ENCODE data around the gene SMYD4. TPM values are rescaled to one million over a fixed set of nuclear protein-coding genes. Genes with fewer than 3 reads are reported as not detected.

The SMYD4 gene
- total and polyA plus RNA-seq, 2 donors (not counting 1 experiment from before 2014, with no cell fraction given), result 5.1 to 11.6 TPM

DNA sequence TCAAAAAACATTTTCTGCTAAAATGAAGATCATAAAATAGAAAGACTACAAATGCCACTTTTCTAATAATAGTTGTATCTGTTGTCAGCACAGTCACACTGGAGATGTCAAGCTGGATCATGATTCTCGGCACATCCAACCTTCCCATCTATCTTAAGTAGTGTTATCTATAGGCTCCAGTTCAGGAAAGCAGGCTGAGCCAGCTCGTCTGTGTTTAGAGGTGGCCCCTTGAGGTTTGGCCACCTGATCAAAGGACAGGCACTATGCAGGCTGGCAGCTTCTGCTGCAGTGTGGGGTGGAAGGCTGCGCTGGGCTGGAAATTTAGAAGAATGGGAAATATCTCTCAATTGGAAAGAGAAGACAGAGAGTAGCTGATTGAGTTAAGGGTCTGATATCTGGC lies 32.4 kb downstream of the SMYD4 start:
- Histone ChIP-seq H3K4me3 (replicated peaks in 1 of 4; ENCODE audit: control extremely low read depth in 1 of 4, insufficient read depth in 1 of 4, low read depth in 3 of 4, low read length in 4 of 4) (no peak overlapping the region), H4K20me1 (ENCODE audit: control insufficient read depth, extremely low read depth, insufficient read depth, low read length) (no peaks in the 10 kb centered on the region), H3K9ac (ENCODE audit: insufficient read depth, low read length) (no peak overlapping the region), H3K36me3 (ENCODE audit: control insufficient read depth, insufficient read depth, low read length) (peaks cover 4% of the 10 kb centered on the region), H3K27ac (ENCODE audit: insufficient read depth, low read length) (no peak overlapping the region), H3K27me3 (ENCODE audit: control insufficient read depth, insufficient read depth, low read length) (no peaks in the 10 kb centered on the region), H3K79me2 (ENCODE audit: control insufficient read depth, insufficient read depth, low read length) (no peaks in the 10 kb centered on the region), H2AFZ (ENCODE audit: low read length) (no peak overlapping the region), H3K4me1 (ENCODE audit: control insufficient read depth, extremely low read depth, insufficient read depth, low read length) (no peaks in the 10 kb centered on the region), H3K9me3 (ENCODE audit: control insufficient read depth, insufficient read depth, low read depth, low read length) (no peaks in the 10 kb centered on the region), H3K4me2 (ENCODE audit: extremely low read depth, insufficient read depth, low read length) (no peak overlapping the region)
- TF ChIP-seq, protein P1, sequence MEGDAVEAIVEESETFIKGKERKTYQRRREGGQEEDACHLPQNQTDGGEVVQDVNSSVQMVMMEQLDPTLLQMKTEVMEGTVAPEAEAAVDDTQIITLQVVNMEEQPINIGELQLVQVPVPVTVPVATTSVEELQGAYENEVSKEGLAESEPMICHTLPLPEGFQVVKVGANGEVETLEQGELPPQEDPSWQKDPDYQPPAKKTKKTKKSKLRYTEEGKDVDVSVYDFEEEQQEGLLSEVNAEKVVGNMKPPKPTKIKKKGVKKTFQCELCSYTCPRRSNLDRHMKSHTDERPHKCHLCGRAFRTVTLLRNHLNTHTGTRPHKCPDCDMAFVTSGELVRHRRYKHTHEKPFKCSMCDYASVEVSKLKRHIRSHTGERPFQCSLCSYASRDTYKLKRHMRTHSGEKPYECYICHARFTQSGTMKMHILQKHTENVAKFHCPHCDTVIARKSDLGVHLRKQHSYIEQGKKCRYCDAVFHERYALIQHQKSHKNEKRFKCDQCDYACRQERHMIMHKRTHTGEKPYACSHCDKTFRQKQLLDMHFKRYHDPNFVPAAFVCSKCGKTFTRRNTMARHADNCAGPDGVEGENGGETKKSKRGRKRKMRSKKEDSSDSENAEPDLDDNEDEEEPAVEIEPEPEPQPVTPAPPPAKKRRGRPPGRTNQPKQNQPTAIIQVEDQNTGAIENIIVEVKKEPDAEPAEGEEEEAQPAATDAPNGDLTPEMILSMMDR (conservative IDR thresholded peaks at IDR 0.05 in 1 of 2, IDR thresholded peaks at IDR 0.05 in 1 of 2; ENCODE audit: low read depth in 1 of 2, low read length in 2 of 2), result no peak
- TF ChIP-seq EZH2 (IDR thresholded peaks at IDR 0.05; ENCODE audit: low read length, missing control alignments), result no peak
- no peak for DNase-seq (ENCODE audit: low read depth in 2 of 2)

DNA sequence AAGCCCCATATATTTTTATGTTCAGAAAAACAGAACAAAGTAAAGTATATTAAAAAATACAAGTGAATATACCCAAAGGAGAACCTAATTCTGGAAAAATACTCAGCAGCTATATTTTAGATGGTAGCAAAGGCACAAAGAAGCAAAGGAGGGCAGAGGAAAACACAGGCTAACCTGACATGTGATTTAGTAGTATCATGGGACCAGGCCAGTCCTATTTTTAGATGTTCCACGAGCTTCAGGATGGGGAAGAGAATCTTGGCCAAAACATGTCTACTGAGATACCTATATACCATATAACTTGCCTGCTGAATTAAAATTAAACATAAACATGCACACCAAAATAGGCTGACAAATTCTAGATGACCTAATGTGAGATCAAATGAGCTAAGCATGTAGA lies 32.9 kb downstream of the SMYD4 start:
- no peaks in the 10 kb centered on the region for H3K4me1 ChIP-seq (ENCODE audit: control insufficient read depth, extremely low read depth, insufficient read depth, low read length)
- no peaks in the 10 kb centered on the region for H3K79me2 ChIP-seq (ENCODE audit: control insufficient read depth, insufficient read depth, low read length)
- H3K9ac ChIP-seq (ENCODE audit: insufficient read depth, low read length), result no peak overlapping the region
- H4K20me1 ChIP-seq (ENCODE audit: control insufficient read depth, extremely low read depth, insufficient read depth, low read length), result no peaks in the 10 kb centered on the region
- TF ChIP-seq, protein P1 (conservative IDR thresholded peaks at IDR 0.05 in 1 of 2, IDR thresholded peaks at IDR 0.05 in 1 of 2; ENCODE audit: low read depth in 1 of 2, low read length in 2 of 2), result no peak
- no peak for TF ChIP-seq EZH2 (IDR thresholded peaks at IDR 0.05; ENCODE audit: low read length, missing control alignments)
- no peak overlapping the region for H2AFZ ChIP-seq (ENCODE audit: low read length)
- peaks cover 4% of the 10 kb centered on the region for H3K36me3 ChIP-seq (ENCODE audit: control insufficient read depth, insufficient read depth, low read length)
- no peak overlapping the region for H3K4me3 ChIP-seq (replicated peaks in 1 of 4; ENCODE audit: control extremely low read depth in 1 of 4, insufficient read depth in 1 of 4, low read depth in 3 of 4, low read length in 4 of 4)
- no peaks in the 10 kb centered on the region for H3K27me3 ChIP-seq (ENCODE audit: control insufficient read depth, insufficient read depth, low read length)
- DNase-seq (ENCODE audit: low read depth in 2 of 2), result peak in 1 of 2 donors; percentile 29
- H3K9me3 ChIP-seq (ENCODE audit: control insufficient read depth, insufficient read depth, low read depth, low read length), result no peaks in the 10 kb centered on the region
- no peak overlapping the region for H3K4me2 ChIP-seq (ENCODE audit: extremely low read depth, insufficient read depth, low read length)
- no peak overlapping the region for H3K27ac ChIP-seq (ENCODE audit: insufficient read depth, low read length)

DNA sequence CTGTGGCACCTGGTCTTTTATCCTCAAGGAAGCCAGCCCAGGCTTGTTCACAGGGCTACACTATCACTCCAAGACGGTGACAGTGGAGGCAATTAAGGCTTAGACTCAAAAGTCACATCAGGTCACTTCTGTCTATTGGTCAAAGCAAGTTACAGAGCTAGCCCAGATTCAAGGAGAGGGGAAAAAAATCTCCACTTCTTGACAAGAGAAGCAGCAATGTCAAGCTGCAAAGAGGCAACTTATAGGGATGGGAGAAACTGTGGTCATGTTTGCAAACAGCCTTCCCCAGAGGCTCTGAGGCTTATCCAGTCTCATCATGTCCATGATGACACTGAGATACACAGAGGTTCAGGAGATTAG lies 36.3 kb downstream of the SMYD4 start:
- no peaks in the 10 kb centered on the region for H3K9me3 ChIP-seq (ENCODE audit: control insufficient read depth, insufficient read depth, low read depth, low read length)
- H3K36me3 ChIP-seq (ENCODE audit: control insufficient read depth, insufficient read depth, low read length), result no peaks in the 10 kb centered on the region
- H3K9ac ChIP-seq (ENCODE audit: insufficient read depth, low read length), result no peak overlapping the region
- TF ChIP-seq EZH2 (IDR thresholded peaks at IDR 0.05; ENCODE audit: low read length, missing control alignments), result no peak
- TF ChIP-seq, protein P1 (conservative IDR thresholded peaks at IDR 0.05 in 1 of 2, IDR thresholded peaks at IDR 0.05 in 1 of 2; ENCODE audit: low read depth in 1 of 2, low read length in 2 of 2), result no peak
- no peaks in the 10 kb centered on the region for H3K27me3 ChIP-seq (ENCODE audit: control insufficient read depth, insufficient read depth, low read length)
- H4K20me1 ChIP-seq (ENCODE audit: control insufficient read depth, extremely low read depth, insufficient read depth, low read length), result no peaks in the 10 kb centered on the region
- H3K4me3 ChIP-seq (replicated peaks in 1 of 4; ENCODE audit: control extremely low read depth in 1 of 4, insufficient read depth in 1 of 4, low read depth in 3 of 4, low read length in 4 of 4), result no peak overlapping the region
- H3K4me2 ChIP-seq (ENCODE audit: extremely low read depth, insufficient read depth, low read length), result no peak overlapping the region
- no peak overlapping the region for H2AFZ ChIP-seq (ENCODE audit: low read length)
- no peaks in the 10 kb centered on the region for H3K4me1 ChIP-seq (ENCODE audit: control insufficient read depth, extremely low read depth, insufficient read depth, low read length)
- H3K79me2 ChIP-seq (ENCODE audit: control insufficient read depth, insufficient read depth, low read length), result no peaks in the 10 kb centered on the region
- no peak overlapping the region for H3K27ac ChIP-seq (ENCODE audit: insufficient read depth, low read length)
- peak in 1 of 2 donors; percentile 34 for DNase-seq (ENCODE audit: low read depth in 2 of 2)

Data from fibroblast of lung (primary cell).